NB4 (cell line): ENCODE results near the gene SLC35G6.

Experiments used
- MYC ChIP-seq: IDR thresholded peaks from 2 replicates; pipeline ENCODE4 v1.6.1; 2011; ENCODE audit warnings: low read depth, low read length
- POLR2A ChIP-seq: IDR thresholded peaks from 2 replicates; pipeline ENCODE4 v1.6.1; 2011; ENCODE audit warnings: mild to moderate bottlenecking; ENCODE audit not compliant: insufficient read length; ENCODE audit errors: extremely low read depth
- TF ChIP-seq, protein P1 (sequence below): IDR thresholded peaks from one replicate; pipeline ENCODE4 v1.5.1; 2012; ENCODE audit warnings: low read depth, low read length

DNA sequence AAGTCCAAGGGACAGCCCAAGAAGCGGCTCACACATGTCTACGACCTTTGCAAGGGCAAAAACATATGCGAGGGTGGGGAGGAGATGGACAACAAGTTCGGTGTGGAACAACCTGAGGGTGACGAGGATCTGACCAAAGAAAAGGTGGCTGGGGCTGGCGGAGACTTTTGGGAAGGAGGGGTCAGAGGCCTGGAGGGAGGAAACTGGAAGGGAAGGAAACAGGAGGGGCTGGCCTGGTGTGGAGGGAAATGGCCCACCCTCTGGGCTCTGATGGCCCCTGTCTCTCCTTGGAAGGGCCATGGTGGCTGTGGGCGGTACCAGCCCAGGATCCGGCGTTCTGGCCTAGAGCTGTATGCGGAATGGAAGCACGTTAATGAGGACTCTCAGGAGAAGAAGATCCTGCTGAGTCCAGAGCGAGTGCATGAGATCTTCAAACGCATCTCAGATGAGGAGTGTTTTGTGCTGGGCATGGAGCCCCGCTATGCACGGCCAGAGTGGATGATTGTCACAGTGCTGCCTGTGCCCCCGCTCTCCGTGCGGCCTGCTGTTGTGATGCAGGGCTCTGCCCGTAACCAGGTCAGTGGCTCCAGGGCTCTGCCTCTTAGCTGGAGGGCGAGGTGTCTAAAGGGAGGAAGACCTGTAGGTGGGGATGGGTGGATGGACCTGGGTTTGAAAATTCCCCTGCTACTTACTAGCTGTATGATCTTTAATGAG lies 15.4 kb downstream of the SLC35G6 start:
- TF ChIP-seq, protein P1, sequence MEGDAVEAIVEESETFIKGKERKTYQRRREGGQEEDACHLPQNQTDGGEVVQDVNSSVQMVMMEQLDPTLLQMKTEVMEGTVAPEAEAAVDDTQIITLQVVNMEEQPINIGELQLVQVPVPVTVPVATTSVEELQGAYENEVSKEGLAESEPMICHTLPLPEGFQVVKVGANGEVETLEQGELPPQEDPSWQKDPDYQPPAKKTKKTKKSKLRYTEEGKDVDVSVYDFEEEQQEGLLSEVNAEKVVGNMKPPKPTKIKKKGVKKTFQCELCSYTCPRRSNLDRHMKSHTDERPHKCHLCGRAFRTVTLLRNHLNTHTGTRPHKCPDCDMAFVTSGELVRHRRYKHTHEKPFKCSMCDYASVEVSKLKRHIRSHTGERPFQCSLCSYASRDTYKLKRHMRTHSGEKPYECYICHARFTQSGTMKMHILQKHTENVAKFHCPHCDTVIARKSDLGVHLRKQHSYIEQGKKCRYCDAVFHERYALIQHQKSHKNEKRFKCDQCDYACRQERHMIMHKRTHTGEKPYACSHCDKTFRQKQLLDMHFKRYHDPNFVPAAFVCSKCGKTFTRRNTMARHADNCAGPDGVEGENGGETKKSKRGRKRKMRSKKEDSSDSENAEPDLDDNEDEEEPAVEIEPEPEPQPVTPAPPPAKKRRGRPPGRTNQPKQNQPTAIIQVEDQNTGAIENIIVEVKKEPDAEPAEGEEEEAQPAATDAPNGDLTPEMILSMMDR = no peak
- TF ChIP-seq MYC = no peak
- no peak for TF ChIP-seq POLR2A
